GM19463 (cell line): ENCODE measurements around the gene CNOT6.
A peak's percentile ranks its signal among the peaks of the same experiment; 100 is the strongest.
"Not testable (repeated sequence)": the region's sequence is repeated elsewhere in the genome, so short reads cannot be mapped to it uniquely, and the experiment has no call there.

Source experiments
- ATAC-seq: cut with Tn5 transposase; IDR thresholded peaks from one replicate; pipeline ENCODE4 v1.9.1; 2021; ENCODE audit warnings: mild to moderate bottlenecking, moderate library complexity; ENCODE audit not compliant: unreplicated experiment

CNOT6 gene

GRCh38 chr5:180494060-180494509 is at the start of gene CNOT6:
Gene CNOT6, plus strand, starts transcription at chr5:180494379. Its CDS starts 34,898 bp downstream, at chr5:180529277.
- peak; percentile 87 for ATAC-seq

- ATAC-seq: no peak
These were observed 39.4 kb upstream of the CNOT6 start for GRCh38 chr5:180454752-180455151.

- no peak for ATAC-seq
These were observed 38.3 kb upstream of the CNOT6 start for GRCh38 chr5:180455872-180456271.

- no peak for ATAC-seq
These were observed 37.4 kb upstream of the CNOT6 start for GRCh38 chr5:180456792-180457191.

DNA sequence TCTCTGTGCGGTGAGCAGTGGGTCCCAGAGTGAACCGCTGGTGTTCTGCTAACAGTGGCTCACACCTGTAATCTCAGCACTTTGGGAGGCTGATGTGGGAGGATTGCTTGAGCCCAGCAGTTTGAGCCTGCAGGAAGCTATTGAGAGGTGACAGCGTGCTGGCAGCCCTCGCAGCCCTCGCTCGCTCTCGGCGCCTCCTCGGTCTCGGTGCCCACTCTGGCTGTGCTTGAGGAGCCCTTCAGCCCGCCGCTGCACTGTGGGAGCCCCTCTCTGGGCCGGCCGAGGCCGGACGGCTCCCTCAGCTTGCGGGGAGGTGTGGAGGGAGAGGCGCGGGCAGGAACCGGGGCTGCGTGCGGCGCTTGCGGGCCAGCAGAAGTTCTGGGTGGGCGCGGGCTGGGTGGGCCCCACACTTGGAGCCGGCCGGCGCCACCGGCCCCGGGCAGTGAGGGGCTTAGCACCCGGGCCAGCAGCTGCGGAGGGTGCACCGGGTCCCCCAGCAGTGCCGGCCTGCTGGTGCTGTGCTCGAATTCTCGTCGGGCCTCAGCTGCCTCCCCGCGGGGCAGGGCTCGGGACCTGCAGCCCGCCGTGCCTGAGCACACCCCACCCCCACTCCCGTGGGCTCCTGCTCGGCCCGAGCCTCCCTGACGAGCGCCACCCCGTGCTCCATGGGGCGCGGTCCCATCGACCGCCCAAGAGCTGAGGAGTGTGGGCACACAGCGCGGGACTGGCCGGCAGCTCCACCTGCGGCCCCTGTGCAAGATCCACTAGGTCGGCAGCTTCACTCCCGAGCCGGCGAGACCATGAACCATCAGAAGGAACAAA is 35.1 kb upstream of the CNOT6 start:
- ATAC-seq: not testable (repeated sequence)

- ATAC-seq: not testable (repeated sequence)
These were observed 34.5 kb upstream of the CNOT6 start for GRCh38 chr5:180459674-180460142.

DNA sequence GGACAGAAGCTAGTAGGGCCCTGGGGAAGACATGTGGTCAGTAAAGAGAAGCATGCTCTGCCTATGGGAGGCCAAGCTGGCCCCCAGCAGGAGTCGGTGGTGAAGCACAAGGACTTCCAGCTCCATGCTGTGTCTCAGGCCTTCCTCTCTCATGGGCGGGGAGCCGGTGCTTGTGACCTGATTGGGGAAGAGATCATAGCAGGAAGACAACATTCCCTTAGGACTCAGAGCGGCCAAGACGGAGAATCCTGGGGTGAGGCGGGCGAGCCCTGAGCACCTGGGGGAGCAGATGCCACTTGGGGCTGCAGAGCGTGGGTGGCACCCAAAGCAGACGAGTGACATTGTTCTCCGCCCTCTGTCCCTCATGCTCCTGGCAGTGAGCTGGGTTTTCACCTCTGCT is 33.3 kb upstream of the CNOT6 start:
- no peak for ATAC-seq

DNA sequence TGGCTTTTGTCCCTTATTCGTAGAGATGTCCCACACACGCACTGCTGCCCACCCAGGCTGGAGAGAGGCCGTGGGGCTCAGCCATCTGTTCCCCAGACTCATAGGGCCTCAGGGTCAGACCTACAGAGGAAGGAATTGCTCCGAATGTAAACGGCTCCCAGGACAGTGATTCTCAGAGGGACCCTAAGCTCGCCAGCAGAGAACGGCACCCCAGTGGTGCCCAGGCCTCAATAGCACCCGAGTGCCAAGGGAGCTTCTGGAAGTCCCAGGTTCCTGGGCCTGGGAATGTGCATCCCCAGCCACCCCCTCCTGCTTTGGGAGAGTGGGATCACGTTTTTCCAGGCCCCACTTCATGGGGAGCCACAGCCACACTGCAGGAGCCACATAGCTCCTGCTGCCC is 32.9 kb upstream of the CNOT6 start:
- ATAC-seq: no peak

DNA sequence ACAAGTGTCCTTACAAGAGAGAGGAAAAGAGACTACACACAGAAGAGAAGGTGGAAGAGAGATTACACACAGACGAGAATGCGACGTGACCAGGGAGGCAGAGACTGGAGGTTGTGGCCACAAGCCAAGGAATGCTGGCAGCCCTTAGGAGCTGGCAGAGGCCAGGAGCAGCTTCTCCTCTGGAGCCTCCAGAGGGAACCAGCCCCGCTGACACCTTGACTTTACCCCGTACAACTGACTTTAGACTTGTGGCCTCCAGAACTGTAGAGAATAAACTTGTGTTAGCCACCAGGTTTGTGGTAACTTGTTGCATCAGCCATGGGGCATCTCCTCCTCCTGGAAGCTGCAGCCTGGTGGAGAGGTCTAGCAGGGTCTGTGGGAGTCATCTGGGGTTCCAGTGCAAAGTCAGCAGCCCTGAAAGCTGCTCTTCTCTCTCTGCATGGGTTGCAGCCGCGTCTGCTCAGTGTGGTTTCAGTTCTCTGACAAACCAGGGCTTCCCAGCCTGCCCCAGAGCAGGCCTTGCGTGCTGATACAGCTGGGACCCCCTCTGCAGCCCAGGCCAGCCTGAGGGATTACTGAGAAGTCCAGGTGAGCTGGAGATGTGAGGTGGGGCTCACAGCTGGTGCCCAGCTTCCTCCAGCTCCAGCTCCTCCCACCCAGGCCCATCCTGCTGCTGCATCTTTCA is 30.8 kb upstream of the CNOT6 start:
- ATAC-seq: no peak

DNA sequence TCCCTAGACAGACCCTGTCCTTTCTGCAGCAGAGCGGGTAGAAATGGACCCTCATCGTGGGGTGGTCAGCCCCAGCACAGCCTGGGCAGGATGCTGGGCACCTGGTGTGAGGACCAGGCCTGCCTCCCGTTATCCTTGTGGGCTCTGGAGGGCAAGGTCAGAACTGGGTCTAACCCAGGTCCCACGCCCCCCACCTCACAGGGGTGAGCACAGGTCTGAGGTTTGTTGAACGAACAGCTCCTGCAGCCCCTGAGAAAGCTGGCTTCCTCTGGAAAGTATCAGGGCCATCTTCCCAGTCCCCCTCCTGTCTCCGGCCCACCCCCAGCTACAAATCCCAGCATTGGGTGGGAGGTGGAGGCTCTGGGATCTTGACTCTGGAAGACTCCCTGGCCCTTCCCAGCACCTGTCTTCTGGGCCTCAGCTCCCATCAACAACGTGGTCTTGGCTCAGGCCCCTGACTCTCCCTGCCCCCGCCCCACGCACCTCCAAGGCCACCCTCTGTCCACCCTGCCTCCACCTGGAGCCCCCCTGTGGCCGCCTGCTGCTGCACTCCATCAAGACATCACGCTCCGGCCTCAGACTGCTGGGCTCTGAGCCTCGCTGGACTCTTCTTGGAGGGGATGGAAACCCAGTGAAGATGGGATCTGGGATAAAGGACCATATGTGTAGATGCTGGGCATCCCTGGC is 30.1 kb upstream of the CNOT6 start:
- no peak for ATAC-seq

DNA sequence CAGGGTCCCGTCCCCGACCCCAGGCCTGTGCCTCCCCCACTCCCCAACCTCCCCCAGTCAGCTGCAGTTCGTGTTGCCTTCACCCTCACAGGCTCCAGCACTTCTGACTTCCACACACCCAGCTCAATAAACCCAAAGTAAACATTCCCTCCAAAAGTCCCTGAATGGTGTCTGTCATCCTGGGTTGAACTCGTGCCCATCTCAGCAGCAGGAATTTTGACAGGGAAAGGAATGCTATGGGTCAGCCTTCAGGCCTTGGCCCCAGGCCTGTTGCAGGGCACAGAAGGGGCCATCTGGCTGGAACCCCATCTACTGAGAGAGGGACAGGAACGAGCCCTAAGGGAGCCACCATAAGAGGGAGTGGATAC is 29.6 kb upstream of the CNOT6 start:
- ATAC-seq: no peak

GRCh38 chr5:180465052-180465451 is 29.1 kb upstream of the CNOT6 start:
- ATAC-seq: not testable (repeated sequence)

- no peak for ATAC-seq
These were observed 27.9 kb upstream of the CNOT6 start for GRCh38 chr5:180466316-180466715.

- ATAC-seq: no peak
These were observed 26.9 kb upstream of the CNOT6 start for GRCh38 chr5:180467028-180467975.

DNA sequence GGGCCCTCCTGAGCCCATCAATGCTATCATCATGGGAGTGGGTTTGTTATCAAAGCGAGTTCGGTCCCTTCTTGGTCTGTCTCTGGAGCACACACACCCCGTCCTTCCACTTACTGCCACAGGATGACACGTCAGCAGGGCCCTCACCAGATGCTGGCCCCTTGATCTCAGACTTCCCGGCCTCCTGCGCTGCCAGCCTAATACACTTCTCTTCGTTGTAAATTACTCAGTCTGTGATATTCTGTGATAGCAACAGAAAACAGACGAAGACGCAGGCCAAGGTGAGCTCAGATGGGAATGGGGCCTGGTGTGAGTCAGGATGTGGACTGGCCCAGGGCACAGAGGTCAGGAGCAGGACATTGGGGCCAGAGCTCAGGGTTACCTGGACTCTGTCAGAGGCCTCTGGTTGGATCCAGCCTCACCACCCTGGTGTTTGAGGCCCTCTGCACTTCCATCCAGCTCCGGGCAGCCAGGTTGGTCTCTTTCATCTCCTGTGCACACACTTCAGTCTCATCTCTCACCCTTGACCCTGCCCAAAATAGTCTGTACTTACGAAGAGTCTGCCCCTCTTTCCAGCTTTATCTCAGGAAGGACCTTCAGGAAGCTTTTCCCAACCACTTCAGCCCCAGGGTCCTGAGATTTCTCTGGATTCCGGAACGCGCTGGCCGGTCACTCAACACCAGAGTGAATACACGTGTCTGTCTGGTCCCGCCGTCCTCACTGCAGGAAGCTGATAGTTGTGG is 26.0 kb upstream of the CNOT6 start:
- ATAC-seq: no peak

GRCh38 chr5:180468732-180469585 is 25.2 kb upstream of the CNOT6 start:
- ATAC-seq: no peak

DNA sequence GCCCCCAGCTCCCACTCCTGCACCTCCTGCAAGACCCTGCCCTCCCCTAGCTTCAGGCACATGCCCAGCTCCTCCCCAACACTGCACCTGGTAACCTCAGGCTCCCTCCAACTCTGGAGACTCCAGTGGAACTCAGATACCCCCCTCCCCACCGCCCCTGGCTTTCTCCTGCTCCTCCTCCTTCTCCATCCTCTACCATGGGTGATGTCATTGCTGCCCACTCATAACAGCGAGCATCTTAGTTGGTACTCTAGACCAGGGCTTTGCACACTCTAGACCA is 24.7 kb upstream of the CNOT6 start:
- no peak for ATAC-seq

DNA sequence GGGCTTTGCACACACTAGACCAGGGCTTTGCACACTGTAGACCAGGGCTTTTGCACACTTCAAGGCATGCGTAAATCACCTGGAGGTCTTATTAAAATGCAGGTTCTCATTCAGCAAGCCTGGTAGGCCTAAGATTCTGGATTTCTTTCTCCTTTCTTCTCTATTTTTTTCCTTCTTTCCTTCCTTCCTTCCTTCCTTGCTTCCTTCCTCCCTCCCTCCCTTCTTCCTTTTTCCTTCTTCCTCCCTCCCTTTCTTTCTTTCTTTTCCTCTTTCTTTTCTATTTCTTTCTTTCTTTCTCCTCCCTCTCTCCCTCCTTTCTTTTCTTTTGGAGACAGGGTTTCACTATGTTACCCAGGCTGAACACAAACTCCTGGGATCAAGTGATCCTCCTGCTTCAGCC is 24.3 kb upstream of the CNOT6 start:
- ATAC-seq: no peak

DNA sequence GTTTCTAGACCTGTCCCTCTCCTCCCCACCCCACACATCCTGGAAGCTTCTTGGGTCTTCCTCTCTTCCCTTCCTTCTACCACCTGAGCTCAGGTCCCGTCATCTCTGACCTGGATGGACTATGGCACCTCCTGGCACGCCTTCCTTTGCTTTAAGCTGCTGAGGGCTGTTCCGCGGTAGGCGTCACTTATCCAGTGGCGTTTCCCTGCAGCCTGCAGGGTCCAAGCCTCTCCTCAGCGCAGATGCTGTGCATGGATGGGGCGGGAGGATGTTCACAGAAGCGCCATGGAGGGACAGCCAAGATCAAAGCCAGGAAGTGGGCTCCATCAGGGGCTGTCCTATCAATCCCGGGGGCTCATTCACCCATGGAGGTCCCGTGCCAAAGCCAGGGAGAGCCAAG is 23.8 kb upstream of the CNOT6 start:
- ATAC-seq: no peak
